Uterus (tissue), 2 donors: ENCODE results near the gene MBD2.

Source experiments
- POLR2A ChIP-seq, 2 donors: fragments of 450-650 bp; IDR thresholded peaks; one replicate each; pipeline ENCODE4 v1.6.1; 2016; ENCODE audit warnings: antibody characterized with exemption in 2 of 2, mild to moderate bottlenecking in 1 of 2, moderate library complexity in 1 of 2
- TF ChIP-seq, protein P1 (sequence below), 4 experiments: fragments of 200-600 bp in 2 of 4; fragments of 450-650 bp in 2 of 4; sonication (generic) in 2 of 4; IDR thresholded peaks; one replicate each; pipeline ENCODE4 v1.5.1; 2016 to 2019; ENCODE audit warnings: antibody characterized with exemption in 4 of 4, mild to moderate bottlenecking in 2 of 4, moderate library complexity in 1 of 4

DNA sequence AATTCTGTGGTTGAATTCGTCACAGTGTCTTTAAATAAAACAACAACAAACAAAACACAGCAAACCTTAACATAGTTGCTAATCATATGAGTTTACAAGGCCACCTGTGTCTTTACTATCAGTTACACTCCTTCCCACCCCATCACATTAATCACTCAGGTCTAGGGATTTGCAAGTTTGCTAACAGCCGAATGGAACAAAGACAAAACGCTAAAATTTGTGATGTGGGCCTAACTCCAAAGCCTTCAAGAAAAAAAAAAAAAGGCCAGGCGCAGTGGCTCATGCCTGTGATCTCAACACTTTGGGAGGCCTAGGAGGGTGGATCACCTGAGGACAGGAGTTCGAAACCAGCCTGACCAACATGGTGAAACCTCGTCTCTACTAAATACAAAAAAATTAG is 44.3 kb upstream of the MBD2 start:
- TF ChIP-seq, protein P1, sequence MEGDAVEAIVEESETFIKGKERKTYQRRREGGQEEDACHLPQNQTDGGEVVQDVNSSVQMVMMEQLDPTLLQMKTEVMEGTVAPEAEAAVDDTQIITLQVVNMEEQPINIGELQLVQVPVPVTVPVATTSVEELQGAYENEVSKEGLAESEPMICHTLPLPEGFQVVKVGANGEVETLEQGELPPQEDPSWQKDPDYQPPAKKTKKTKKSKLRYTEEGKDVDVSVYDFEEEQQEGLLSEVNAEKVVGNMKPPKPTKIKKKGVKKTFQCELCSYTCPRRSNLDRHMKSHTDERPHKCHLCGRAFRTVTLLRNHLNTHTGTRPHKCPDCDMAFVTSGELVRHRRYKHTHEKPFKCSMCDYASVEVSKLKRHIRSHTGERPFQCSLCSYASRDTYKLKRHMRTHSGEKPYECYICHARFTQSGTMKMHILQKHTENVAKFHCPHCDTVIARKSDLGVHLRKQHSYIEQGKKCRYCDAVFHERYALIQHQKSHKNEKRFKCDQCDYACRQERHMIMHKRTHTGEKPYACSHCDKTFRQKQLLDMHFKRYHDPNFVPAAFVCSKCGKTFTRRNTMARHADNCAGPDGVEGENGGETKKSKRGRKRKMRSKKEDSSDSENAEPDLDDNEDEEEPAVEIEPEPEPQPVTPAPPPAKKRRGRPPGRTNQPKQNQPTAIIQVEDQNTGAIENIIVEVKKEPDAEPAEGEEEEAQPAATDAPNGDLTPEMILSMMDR (IDR thresholded peaks at IDR 0.05) = no peak
- TF ChIP-seq POLR2A (IDR thresholded peaks at IDR 0.05) = no peak
